Suprapubic skin (tissue), 4 donors: ENCODE results near the gene TLE4.

Experiments used
- CTCF ChIP-seq, 2 donors: fragments of 200-600 bp in 1 of 2; fragments of 450-650 bp in 1 of 2; sonication (generic) in 1 of 2; IDR thresholded peaks; one replicate each; pipeline ENCODE4 v1.5.1; 2016 to 2019; ENCODE audit warnings: antibody characterized with exemption in 2 of 2, mild to moderate bottlenecking in 1 of 2, moderate library complexity in 1 of 2
- EP300 ChIP-seq: sonication (generic); formaldehyde crosslinking; IDR thresholded peaks from one replicate; pipeline ENCODE4 v1.6.1; 2017; ENCODE audit warnings: antibody characterized with exemption
- POLR2A ChIP-seq, 2 donors: fragments of 450-650 bp; IDR thresholded peaks; one replicate each; pipeline ENCODE4 v1.6.1; 2017; ENCODE audit warnings: antibody characterized with exemption in 2 of 2, mild to moderate bottlenecking in 2 of 2, moderate library complexity in 2 of 2
- POLR2AphosphoS5 ChIP-seq, 3 donors: sonication (generic); formaldehyde crosslinking; IDR thresholded peaks; one replicate each; pipeline ENCODE4 v1.6.1; 2017; ENCODE audit warnings: antibody characterized with exemption in 3 of 3

GRCh38 chr9:79578891-79579290 lies 7.1 kb downstream of the TLE4 start:
- TF ChIP-seq CTCF (IDR thresholded peaks at IDR 0.05): no peak
- no peak for TF ChIP-seq EP300
- TF ChIP-seq POLR2AphosphoS5 (IDR thresholded peaks at IDR 0.05): no peak
- TF ChIP-seq POLR2A (IDR thresholded peaks at IDR 0.05): no peak
